ENCODE data around the gene LARP1. TPM values are rescaled to one million over a fixed set of nuclear protein-coding genes. Genes with fewer than 3 reads are reported as not detected.

The LARP1 gene
- polyA plus RNA-seq, 1 donor (not counting 4 experiments of a cell fraction or from before 2014, with no cell fraction given) = 65.6 TPM

GRCh38 chr5:154743812-154744211 is 11.4 kb upstream of the LARP1 start:
- dilution Hi-C loops (cut with MboI; ENCODE audit: extremely low pct_ligation_motif_present, low sequenced_read_pairs) = no loop called here
- DNase-seq (ENCODE audit: low read depth, low spot score) (no peak), FAIRE-seq (no peak)
- no peaks in the 10 kb centered on the region for H3K9me3 ChIP-seq (ENCODE audit: control insufficient read depth, low read depth, low read length)
- H3K4me3 ChIP-seq (ENCODE audit: control insufficient read depth in 2 of 3, extremely low read depth in 1 of 3, insufficient read depth in 2 of 3, low read depth in 1 of 3, low read length in 3 of 3) = no peak overlapping the region
- H3K9me1 ChIP-seq (ENCODE audit: control insufficient read depth, extremely low read depth, insufficient read depth, low read length) = peaks cover 2% of the 10 kb centered on the region
- H3K36me3 ChIP-seq (ENCODE audit: control insufficient read depth in 2 of 2, extremely low read depth in 1 of 2, insufficient read depth in 2 of 2, low read length in 2 of 2) = no peaks in the 10 kb centered on the region
- H3K4me2 ChIP-seq (ENCODE audit: control insufficient read depth, extremely low read depth, insufficient read depth, low read depth, low read length) = no peak overlapping the region
- H3K27me3 ChIP-seq (ENCODE audit: control insufficient read depth, extremely low read depth, insufficient read depth, low read length) = no peaks in the 10 kb centered on the region
- H2AFZ ChIP-seq (ENCODE audit: control insufficient read depth, low read length) = no peak overlapping the region
- TF ChIP-seq EZH2 (IDR thresholded peaks at IDR 0.05; ENCODE audit: low read length) (no peak), CTCF (optimal IDR thresholded peaks at IDR 0.05 in 1 of 3, IDR thresholded peaks at IDR 0.05 in 1 of 3, conservative IDR thresholded peaks at IDR 0.05 in 1 of 3; ENCODE audit: extremely low read depth in 1 of 3, insufficient read depth in 2 of 3, low read length in 3 of 3) (no peak)
- no peak overlapping the region for H3K27ac ChIP-seq (ENCODE audit: control insufficient read depth, insufficient read depth, low read length)
- no peaks in the 10 kb centered on the region for H3K4me1 ChIP-seq (ENCODE audit: control insufficient read depth, extremely low read depth, insufficient read depth, low read length)
- H3K79me2 ChIP-seq (ENCODE audit: control insufficient read depth, insufficient read depth, low read length) = no peaks in the 10 kb centered on the region
- no peaks in the 10 kb centered on the region for H4K20me1 ChIP-seq (ENCODE audit: control insufficient read depth, extremely low read depth, insufficient read depth, low read length)
- no peak overlapping the region for H3K9ac ChIP-seq (ENCODE audit: control insufficient read depth, extremely low read depth, insufficient read depth, low read length)

- Histone ChIP-seq H3K27me3 (ENCODE audit: control insufficient read depth, extremely low read depth, insufficient read depth, low read length) (no peaks in the 10 kb centered on the region), H2AFZ (ENCODE audit: control insufficient read depth, low read length) (no peak overlapping the region), H3K27ac (ENCODE audit: control insufficient read depth, insufficient read depth, low read length) (no peak overlapping the region), H3K9me3 (ENCODE audit: control insufficient read depth, low read depth, low read length) (no peaks in the 10 kb centered on the region), H3K36me3 (ENCODE audit: control insufficient read depth in 2 of 2, extremely low read depth in 1 of 2, insufficient read depth in 2 of 2, low read length in 2 of 2) (no peaks in the 10 kb centered on the region), H3K4me3 (ENCODE audit: control insufficient read depth in 2 of 3, extremely low read depth in 1 of 3, insufficient read depth in 2 of 3, low read depth in 1 of 3, low read length in 3 of 3) (no peak overlapping the region), H3K4me1 (ENCODE audit: control insufficient read depth, extremely low read depth, insufficient read depth, low read length) (no peaks in the 10 kb centered on the region), H3K9me1 (ENCODE audit: control insufficient read depth, extremely low read depth, insufficient read depth, low read length) (peaks cover 2% of the 10 kb centered on the region), H4K20me1 (ENCODE audit: control insufficient read depth, extremely low read depth, insufficient read depth, low read length) (no peaks in the 10 kb centered on the region), H3K4me2 (ENCODE audit: control insufficient read depth, extremely low read depth, insufficient read depth, low read depth, low read length) (no peak overlapping the region), H3K79me2 (ENCODE audit: control insufficient read depth, insufficient read depth, low read length) (no peaks in the 10 kb centered on the region), H3K9ac (ENCODE audit: control insufficient read depth, extremely low read depth, insufficient read depth, low read length) (no peak overlapping the region)
- dilution Hi-C loops (cut with MboI; ENCODE audit: extremely low pct_ligation_motif_present, low sequenced_read_pairs) = no loop called here
- TF ChIP-seq EZH2 (IDR thresholded peaks at IDR 0.05; ENCODE audit: low read length) (no peak), CTCF (optimal IDR thresholded peaks at IDR 0.05 in 1 of 3, IDR thresholded peaks at IDR 0.05 in 1 of 3, conservative IDR thresholded peaks at IDR 0.05 in 1 of 3; ENCODE audit: extremely low read depth in 1 of 3, insufficient read depth in 2 of 3, low read length in 3 of 3) (no peak)
- DNase-seq (ENCODE audit: low read depth, low spot score) = no peak
- no peak for FAIRE-seq
Measured at GRCh38 chr5:154745349-154745748, 9.8 kb upstream of the LARP1 start.
